Measurements from ENCODE around the gene ALDH1A2.
"Not testable (repeated sequence)": the region's sequence is repeated elsewhere in the genome, so short reads cannot be mapped to it uniquely, and the experiment has no call there.

The ALDH1A2 gene

DNA sequence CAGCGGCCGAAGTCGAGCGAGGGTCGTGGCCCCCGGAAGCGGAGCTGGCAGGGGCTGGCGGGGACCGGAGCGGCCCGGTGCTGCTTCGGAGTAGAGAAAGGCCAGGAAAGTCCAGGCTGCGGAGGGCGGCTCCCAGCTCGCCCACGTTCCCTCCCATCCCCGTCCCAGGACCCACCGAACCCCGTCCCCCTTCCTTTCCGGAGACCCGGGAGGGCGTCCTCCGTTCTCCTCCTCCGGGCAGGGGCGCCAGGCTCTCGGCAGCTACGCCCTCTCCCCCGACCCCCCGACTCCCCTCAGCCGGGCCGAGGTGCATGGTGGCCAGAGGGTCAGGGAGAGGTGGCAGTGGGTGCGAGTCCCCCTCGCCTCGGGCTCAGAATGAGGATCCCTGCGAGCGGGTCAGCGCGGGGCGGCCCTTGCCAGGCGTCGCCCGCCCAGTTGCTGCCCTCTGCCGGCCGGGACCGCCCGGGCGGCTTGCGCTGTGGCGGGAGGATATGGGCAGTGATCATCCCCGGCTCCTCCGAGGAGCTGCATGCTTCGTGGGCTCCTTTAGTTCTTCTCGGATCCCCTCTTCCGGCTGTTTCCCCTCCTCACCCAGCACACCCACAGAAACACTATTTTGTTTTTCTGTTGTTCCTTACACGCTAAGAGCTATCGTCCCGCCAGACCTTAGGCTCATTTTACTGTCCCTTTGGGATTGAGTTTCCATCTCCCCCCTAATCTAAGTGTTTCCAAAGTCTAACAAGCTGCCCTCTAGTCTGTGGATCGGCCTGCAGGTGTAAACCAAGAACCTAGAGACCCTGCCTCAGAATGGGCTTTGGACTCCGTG is 744 bp upstream of the ALDH1A2 start:
- DNase-seq, result peak; percentile 54 to 69

DNA sequence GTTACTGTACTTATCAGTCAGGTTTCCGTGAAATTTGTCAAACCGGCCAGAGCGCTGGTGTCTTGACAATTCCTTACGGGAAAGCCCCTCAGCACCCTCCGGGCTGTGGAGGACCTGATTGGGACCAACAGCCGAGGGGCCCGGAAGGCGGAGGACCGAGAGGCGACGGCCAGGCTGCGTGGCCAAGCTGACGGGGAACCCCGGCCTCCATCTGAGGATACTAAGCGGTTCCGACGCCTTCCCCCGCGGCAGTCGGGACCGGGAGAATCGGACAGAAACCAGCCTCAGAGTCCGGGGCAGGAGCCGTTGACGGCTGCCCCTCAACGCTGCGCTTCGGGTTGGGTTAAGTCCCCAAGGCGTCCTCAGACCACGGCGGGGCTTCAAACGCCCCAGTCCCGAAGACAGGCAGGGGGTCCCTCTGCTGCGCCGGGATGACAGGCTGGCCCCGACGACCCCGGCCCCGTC is 499 bp downstream of the ALDH1A2 start:
- peak in 1 of 2 donors; percentile 5 for DNase-seq

DNA sequence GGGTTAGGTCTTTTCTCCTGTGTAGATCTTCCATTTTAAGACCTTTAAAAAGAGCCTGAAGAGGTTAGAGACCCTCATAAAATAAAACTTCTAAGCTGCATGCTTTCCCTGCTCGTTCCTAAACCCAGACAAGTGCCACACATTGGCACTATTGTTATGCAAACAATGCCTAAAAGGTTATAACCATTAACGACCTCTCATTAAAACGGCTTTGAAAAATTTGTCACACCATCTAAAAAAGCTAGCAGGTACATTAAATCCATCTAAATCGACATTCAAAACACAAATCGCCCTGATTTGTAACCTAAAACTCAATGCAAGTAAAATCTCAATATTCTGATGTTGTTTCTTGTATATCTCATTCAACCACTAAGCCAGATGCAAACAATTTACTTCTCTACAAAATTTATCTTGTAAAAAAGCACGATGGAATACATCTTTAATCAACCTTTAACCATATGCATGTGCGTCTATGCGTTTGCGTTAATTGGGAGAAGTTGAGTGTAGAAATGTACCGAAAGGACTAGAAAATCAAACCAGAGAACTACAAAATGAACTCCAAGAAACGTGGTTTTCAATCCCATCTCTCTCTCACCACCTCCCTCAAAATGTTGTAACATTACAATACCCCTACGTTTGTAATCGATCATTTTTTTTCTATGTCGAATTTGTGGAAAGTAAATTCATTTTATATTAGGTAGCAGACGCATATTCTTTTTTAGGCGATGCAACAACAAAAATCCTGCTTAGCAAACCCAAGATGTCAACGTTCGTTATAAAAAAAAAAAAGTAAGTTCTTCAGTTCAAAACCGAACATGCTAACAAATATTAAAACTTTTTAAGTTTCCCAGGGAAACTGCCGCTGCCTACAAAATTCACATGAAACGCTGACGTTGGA is 1.2 kb downstream of the ALDH1A2 start:
- no peak for DNase-seq

GRCh38 chr15:58063614-58064013 is 1.9 kb downstream of the ALDH1A2 start:
- no peak for DNase-seq

- no peak for DNase-seq
Observed at GRCh38 chr15:58062983-58063382, 2.5 kb downstream of the ALDH1A2 start.

GRCh38 chr15:58062175-58062574 is 3.3 kb downstream of the ALDH1A2 start:
- no peak for DNase-seq

- DNase-seq, result no peak
Observed at GRCh38 chr15:58060575-58060974, 4.9 kb downstream of the ALDH1A2 start.

- no peak for DNase-seq
Observed at GRCh38 chr15:58058729-58059128, 6.8 kb downstream of the ALDH1A2 start.

DNA sequence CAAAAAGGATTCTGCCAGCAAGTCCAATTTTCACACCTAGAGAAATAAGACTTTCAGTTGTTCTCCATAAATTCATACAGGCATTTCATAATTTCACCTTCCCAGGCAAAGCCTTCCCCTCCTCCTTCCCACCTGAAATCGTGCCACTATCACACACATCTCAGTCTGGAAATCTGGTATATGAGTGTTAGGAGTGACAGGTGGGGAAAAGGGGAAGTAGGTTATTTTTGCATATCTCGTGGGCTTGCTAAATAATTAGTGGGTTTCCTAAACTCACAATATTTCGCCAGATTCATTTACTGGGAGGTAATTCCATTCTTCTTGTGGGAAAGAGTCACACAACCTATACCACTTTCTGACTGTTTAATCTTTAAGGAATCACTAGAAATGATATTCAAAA is 7.4 kb downstream of the ALDH1A2 start:
- DNase-seq, result no peak

DNA sequence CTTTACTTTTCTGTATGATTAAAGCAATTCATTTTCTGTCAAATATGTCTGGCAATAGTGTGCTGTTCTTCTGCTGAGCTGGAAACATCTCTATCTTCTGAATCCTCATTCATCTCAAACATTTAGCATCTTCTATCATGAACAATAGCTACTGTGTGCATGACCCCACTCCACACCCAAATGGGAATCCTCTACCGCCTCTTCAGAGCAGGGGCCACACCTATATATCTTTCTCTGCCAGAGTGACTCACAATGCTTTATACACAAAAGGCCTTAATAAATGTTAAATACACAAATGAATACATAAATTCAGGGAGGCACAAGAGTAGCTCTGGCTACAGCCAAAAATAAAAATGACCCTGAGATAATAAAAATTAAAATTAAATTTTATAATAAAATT is 8.0 kb downstream of the ALDH1A2 start:
- no peak for DNase-seq

DNA sequence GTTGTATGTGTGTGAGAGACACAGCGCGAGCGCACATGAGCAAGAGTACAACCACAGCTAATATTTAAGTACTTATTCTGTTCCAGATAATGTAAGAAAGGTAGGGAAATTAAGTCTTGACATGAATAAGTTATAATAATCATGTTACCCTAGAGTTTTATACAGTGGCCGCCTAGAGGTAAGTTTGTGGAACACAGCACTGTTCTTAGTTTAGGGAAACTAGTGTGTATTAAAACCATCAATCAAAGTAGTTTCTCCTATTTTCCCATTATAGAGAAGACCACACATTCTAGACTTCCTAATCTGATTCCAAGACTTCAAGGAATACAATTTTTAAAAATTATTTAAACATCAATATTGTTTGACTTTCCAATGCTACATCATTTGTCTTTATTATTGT is 9.5 kb downstream of the ALDH1A2 start:
- no peak for DNase-seq

DNA sequence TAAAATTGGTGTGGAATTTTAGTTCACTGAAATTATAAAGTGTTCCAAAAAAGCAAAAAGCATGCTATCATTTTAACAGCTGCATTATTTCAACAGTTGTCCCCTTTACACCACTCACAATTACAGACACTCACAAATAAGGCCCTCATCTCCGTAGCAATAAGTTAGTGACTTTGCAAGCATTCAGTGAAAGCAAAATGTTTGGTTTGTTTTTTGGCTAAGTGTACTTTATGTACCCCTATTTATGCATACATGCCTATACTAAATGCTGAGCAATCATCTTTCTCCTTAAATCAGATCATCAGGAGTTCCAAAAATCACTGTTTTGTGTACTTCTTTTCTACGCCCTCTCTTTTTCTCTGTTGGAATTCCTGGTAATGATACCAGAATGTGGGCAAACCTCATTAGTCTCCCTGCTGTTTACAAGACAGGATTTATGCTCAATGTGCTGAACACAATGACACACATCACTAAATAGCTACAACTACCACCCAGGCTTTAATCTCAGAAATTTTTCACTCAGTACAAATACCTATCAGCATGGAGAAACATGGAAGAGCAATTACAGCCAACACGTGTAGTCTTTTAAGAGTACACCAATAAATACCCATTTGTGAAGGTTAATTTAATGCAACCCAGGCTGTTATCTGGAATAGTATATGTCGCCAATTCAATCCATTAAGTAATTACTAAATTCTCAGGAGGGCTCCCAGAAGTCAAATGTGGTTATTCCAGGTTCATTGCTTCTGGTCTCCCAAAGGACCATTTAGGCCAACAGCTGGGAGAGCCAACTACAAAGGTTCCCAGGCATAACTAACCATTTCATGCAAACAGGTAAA is 12.0 kb downstream of the ALDH1A2 start:
- DNase-seq, result no peak

DNA sequence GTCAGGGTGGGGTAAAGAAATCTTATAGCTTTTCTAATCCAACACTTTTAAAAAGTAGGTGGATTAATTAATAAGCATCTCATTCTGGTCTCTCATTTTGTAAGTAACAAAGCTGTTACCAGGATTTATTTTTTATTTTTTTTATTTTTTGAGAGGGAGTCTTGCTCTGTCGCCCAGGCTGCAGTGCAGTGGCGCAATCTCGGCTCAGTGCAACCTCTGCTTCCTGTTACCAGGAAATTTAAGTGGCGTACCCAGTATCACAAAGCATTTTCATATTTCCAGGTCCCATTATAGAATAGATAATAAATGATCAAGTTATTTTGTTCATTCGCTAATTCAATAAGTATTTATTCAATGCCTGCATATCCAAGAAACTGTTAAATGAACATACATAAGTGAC is 13.2 kb downstream of the ALDH1A2 start:
- DNase-seq, result no peak

DNA sequence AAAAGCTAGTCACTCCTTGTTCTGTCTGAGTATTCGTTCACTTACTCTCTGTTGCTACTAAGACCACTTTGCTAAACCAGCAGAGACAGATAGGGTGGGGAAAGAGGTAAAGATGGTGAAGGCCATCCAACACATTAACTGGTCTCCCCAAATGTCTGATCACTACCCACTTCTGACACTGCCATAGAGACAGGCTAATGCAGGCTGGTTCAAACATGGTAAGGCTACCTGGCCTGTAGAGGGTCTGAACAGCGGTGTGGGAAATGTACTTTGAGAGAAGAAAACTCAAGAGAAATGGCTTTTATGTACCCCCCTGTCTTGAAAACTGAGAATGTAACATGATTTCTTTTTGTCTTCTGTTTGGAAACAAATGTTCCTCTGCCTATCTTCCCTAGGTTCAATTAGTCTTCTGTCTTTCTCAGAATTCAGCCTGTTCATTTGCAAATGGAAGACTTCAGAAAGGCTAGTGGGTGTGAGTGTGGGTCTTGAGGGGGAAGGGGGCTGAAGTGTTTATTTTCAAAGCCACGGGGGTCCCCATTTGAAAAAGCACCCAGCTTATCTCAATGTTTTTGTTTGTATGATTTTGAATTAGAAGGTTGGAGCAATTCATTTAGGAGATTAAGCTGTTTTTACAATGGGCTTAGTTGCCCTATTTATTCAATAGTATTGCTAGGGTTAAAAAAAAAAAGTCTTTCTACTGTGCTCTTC is 15.8 kb downstream of the ALDH1A2 start:
- no peak for DNase-seq

- DNase-seq, result no peak
Observed at GRCh38 chr15:58048261-58048660, 17.2 kb downstream of the ALDH1A2 start.

DNA sequence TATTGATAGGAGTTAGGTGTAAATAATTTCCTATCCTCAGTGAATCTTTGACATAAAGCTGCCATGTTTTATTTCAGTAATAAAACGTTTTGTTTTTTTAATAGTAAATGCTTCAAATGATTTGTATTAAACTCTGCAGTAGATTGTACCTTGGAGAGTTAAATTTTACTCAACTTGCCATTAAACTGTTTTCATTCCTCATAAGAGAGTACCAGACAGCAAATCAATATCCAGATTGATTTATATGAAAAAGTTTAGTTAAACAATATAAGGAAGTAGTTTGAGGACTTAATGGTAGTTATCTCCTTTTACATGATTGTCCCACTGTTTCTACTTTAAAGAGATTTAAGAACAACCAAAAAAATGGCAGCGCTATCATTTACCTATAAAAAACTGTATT is 18.4 kb downstream of the ALDH1A2 start:
- no peak for DNase-seq

GRCh38 chr15:58046467-58046866 is 19.0 kb downstream of the ALDH1A2 start:
- DNase-seq, result no peak

GRCh38 chr15:58045376-58045775 is 20.1 kb downstream of the ALDH1A2 start:
- not testable (repeated sequence) for DNase-seq

DNA sequence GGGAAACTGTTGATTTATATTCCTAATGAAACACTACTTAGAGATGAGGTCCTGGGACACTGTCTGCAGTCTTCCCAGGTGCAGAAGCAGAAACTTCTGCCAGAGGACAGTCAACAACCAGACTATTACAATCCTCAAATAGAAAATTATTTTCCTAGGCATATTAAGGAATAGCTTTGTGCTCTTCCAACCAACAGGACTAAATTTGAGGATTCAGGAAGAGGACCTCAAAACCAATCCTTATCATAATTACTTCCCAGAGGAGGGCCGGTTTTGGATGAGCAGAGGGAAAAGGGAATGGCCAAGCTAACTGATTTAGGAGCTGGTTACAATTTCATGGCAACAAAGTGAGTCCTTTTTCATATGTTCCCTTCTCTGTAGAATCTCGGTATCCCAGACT is 21.0 kb downstream of the ALDH1A2 start:
- no peak for DNase-seq

GRCh38 chr15:58043192-58043903 is 22.2 kb downstream of the ALDH1A2 start:
- DNase-seq, result peak; percentile 53 to 62

DNA sequence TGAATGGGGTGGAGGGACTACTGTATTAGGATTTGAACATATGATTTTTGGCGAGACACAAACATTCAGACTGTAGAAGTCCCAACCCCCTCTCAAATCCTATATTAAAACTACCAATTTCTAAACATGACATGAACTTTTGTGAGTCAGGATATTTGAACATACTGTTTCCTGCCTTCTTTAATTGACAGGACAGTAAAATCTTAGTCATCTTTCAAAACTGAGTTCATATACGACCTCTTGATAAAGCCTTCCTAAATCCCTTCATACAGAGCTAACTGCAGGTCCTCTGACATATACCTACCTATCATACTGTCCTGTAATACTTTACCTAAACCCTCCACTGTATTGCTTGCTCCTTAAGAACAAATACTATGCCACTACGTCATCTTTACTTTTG is 23.5 kb downstream of the ALDH1A2 start:
- DNase-seq, result no peak

DNA sequence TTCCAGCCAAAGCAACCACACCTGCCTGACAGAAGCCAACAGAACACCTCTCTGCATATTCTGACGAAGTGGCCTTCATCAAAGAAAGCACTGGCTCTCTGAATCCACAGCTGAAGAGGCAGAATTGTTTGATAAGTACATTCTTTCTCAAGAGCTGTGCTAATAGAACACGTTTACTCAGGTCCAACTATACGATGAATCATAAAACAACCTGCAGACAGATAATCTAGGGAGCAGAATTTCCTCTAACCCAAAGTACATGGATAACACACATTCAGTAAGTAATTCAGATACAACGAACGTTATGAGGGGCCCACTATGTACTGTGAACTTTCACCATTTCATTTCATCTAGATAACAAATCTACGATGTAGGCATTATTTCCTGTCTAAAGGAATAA is 25.4 kb downstream of the ALDH1A2 start:
- no peak for DNase-seq

Data from stimulated activated CD4-positive, alpha-beta T cell treated with anti-CD3 and anti-CD28 coated beads, Interleukin-2, amount 100 ng/mL, for 24 hours (primary cell).